Measurements from ENCODE around the gene PLPPR1.
"Not testable (repeated sequence)": the region's sequence is repeated elsewhere in the genome, so short reads cannot be mapped to it uniquely, and the experiment has no call there.

Gene PLPPR1

DNA sequence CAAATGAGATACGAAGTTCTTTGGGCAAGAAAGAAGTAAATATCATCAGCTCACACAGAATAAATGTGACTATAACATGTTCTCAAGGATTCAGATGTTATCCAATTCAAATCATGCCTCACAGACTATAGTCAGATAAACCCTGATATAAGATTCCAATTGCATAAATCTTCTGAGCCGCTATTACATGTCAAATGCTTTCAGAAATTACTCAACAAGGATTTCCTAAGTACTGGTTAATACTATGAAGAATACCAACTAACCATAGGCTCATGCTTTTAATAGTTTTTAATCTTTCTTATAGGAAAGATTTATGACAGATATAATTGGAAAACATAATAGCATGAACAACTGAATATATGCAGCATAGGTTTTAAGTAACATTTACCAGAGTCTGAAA lies 282.7 kb downstream of the PLPPR1 start:
- DNase-seq, result no peak

- peak; percentile 95 for DNase-seq
These were observed 283.4 kb downstream of the PLPPR1 start for GRCh38 chr9:101311758-101312420.

GRCh38 chr9:101312661-101313060 lies 284.1 kb downstream of the PLPPR1 start:
- DNase-seq, result no peak

- DNase-seq, result no peak
These were observed 286.6 kb downstream of the PLPPR1 start for GRCh38 chr9:101315112-101315450.

DNA sequence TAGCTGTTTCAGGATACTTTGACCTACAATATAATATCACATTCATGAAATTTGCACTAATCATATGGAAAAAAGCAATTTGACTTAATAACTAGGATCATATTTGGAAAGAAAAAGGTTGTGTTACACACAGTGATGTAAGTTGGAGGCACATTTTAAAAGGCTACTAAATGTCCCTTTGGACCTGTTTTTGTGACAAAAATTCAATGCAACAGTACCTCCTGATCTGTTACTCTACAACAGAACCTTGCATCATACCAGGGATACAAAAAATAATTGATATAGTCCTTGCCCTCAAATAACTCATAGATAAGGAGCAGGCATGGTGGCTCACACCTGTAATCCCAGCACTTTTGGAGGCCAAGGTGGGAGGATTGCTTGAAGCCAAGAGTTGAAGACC lies 289.2 kb downstream of the PLPPR1 start:
- DNase-seq, result no peak

DNA sequence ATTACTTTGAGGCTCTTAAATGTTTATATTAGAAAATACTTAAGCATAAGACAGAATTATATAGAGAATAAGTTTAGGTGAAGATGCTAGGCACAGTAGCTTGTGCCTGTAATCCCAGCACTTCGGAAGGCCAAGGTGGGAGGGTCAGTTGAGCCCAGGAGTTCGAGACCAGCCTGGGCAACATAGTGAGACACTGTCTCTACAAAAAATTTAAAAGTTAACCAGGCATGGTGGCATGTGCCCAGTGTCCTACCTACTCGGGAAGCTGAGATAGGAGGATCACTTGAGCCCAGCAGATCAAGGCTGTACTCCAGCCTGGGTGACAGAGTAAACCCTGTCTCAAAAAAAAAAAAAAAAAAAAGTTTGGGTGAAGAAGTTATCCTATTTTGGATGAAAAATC lies 294.6 kb downstream of the PLPPR1 start:
- no peak for DNase-seq

GRCh38 chr9:101324245-101324804 lies 295.8 kb downstream of the PLPPR1 start:
- no peak for DNase-seq

- DNase-seq, result no peak
These were observed 296.5 kb downstream of the PLPPR1 start for GRCh38 chr9:101325053-101325452.

DNA sequence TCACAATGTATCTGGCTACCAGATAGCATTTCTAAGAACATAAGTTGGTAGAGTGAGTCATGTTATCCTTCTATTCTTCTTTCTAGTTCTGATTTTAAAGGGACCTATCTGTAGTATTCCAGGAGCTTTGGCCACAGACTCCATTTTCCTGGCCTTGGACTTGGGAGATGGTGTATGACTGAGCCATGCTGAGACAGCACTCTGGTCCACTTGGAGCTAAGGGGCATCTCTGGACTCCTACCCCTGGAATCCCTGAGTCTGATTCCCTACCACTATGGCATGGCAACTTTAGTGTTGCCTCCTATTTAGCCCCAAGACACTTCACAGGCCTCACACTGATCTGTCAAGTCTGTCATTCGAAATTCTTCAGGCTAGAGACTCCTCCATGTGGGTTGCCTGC lies 297.5 kb downstream of the PLPPR1 start:
- DNase-seq, result no peak

- DNase-seq, result no peak
These were observed 298.0 kb downstream of the PLPPR1 start for GRCh38 chr9:101326501-101326900.

DNA sequence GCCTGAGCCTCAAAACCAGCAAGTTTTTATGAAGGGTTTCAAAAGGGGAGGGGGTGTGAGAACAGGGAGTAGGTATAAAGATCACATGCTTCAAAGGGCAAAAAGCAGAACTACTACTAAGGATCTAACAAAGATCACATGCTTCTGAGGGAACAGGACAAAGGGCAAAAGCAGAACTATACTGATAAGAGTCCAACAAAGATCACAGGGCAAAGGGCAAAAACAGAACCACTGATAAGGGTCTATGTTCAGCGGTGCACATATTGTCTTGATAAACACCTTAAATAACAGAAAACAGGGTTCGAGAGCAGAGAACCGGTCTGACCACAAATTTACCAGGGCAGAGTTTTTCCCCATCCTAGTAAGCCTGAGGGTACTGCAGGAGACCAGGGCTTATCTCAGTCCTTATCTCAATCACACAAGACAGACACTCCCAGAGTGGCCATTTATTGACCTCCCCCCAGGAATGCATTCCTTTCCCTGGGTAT lies 298.9 kb downstream of the PLPPR1 start:
- not testable (repeated sequence) for DNase-seq

DNA sequence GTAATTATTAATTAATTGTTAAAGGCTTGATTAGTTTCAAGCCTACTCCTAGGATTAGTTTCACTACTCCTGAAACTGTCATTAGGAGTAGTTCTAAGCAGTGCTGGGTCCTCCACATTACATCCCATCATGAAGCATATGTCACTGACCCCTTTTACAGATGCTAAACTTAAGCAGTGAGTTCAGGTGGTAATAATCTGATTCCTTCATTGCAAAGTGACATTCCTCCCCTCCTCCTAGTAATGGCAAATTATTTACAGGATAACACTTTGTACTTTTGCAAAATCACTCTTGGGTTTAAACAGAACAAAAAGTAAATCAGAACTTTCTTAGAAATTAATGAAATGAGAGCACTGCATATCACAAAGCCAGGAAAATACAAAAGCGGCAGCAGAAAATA lies 303.8 kb downstream of the PLPPR1 start:
- DNase-seq, result no peak

DNA sequence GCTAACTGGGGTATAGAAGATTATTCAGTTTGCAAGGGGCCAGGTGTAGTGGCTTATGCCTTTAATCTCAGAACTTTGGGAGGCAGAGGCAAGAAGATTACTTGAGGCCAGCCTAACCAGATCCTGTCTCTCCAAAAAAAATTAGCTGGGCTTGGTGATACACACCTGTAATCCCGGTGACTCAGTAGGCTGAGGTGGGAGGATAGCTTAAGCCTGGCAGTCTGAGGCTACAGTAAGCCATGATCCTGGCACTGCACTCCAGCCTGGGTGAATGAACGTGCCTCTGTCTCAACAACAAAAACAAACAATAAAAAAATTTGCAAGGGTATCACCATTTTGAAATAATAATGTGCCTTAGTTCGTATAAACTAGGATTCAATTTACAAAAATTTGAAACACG lies 305.0 kb downstream of the PLPPR1 start:
- DNase-seq, result no peak

DNA sequence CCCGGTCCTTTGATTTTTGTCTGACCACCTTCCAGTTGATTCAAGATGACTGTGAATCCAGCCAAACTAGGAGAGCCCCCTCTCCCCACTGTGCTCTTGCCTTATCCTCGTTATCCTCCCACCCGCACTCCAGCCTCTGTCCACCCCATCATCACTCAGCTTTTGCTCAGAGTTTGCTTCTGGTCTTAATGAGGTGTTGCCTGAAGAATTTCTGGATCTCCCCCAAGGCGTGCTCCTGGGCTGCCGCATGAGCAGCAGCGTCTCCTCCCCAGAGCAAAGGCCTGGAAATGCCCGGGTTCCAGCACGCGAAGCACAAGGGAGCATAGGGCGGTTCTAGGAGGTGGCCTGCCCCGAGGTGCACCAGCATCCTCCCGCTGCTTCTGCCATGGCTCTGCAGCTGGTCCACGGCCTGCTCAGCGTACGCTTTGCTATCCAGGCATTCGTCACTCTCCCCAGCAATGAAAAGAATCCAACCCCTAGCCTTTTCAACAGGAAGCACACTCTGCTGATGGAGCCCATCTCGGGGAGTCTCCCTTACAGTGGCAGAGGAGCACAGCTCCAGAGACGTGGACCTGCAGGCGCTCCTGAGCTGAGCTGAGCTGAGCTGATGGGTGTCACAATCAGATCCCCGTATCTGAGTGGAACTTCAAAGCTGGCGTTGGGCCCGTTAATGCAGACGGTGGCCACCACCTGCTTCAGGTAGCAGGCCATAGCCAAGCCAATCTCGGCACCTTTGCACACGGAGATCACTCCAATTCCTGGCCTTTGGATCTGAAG lies 305.6 kb downstream of the PLPPR1 start:
- no peak for DNase-seq

GRCh38 chr9:101336091-101336490 lies 307.6 kb downstream of the PLPPR1 start:
- DNase-seq, result no peak

DNA sequence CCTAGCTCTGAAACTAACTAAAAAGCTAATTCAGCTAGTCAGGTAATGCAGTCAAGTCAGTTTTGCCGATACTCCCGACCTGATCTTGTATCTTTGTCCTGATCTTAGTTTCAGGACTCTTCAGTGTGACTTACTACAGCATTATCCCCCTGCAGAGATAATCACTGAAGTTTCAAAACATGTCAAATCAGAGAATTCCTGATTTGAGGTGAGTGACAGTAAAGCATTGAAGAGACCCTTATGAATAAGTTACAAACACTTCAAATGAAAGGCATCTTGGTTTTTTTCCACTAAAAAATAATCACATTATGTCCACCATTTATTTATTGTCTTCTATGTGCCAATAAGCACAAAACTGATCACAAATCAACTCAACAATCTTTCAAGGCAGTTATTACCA lies 308.7 kb downstream of the PLPPR1 start:
- DNase-seq, result no peak

DNA sequence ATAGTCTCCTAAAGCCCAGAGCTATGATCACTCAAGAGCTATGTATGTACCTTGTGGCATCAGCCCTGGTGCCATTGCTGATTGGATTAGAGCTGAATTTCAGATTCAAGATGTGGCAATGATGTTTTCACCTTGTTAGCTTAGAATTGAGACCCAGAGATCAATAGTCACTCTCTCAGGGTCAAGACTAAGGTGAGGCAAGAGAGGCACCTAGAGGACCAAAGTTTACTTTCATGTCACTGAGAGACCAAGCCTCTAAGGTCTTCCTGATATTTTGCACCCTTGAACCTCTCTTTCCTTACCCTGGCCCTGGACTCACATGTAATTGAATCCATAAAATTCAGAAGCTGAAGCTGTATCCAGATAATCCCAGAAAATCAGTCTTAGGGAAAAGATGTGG lies 313.4 kb downstream of the PLPPR1 start:
- DNase-seq, result no peak

DNA sequence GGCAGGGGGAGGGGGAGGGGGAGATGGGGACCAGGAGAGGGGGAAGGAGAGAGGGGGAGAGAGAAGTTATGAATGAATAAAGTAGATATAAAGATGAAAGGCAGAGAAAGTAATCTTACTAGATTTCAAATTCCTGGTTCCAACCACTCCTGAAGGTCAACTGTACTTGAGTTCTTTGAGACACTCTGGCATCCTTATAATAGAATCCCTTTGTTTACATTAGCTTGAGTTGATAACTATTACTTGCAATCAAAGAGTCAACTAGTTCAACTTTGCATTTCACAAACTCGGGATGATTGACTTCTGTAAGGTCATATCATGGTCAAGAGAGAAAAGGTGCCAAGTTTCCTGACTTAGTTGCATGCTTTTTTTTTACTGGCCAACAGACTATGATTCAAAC lies 314.1 kb downstream of the PLPPR1 start:
- DNase-seq, result no peak

DNA sequence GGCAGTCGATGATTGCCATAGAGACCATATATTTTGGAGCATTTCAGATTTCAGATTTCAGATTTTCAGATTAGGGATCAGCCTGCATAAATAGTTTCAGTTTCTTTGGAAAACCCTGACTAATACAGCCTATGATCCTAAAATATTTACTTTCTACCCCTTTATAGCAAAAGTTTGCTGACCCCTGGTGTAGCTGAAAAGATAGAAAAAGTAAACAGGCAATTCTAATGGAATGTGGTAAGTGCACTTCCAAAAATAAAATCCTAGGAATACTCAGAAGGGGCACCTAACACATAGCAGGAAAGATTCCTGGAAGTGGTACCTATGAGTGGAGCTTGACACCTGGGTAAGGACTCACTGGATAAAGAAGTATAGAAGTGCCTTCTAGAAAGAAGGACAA lies 321.8 kb downstream of the PLPPR1 start:
- no peak for DNase-seq

DNA sequence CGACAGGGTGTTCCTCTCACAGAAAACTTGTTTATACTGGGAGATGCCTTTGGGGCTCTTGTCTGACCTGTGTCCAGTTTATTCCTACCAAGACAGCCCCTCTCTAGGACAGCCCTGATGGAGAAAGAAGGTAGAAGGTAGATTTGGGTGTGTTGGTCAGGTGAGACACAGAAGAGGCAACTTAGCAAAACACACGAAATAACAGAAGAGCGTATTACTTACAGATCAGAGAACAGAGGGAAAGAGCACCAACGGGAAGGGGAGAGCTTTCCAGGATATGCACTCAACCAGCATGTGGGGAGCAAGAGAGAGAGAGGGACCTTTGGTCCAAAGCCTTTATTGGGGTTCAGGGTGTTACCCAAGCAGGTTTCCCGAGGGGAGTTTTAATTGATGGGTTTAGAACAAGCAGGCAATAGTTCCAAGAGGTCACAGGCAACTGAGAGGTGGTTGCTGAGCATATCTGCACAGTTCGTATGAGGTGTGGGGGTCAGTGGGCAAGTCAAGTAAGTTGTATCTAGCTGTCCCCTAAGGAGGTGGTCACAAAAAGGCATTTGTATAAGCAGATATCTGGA lies 324.5 kb downstream of the PLPPR1 start:
- DNase-seq, result no peak

- DNase-seq, result no peak
These were observed 325.2 kb downstream of the PLPPR1 start for GRCh38 chr9:101353683-101354082.

GRCh38 chr9:101354143-101354764 lies 325.7 kb downstream of the PLPPR1 start:
- DNase-seq, result no peak
